Progenitor cell of endocrine pancreas (in vitro differentiated cells): Measurements from ENCODE around the gene NT5C2. TPM values are rescaled to one million over a fixed set of nuclear protein-coding genes. Genes with fewer than 3 reads are reported as not detected.
A peak's percentile ranks its signal among the peaks of the same experiment; 100 is the strongest.

Experiments used
- DNase-seq: peaks from one replicate; pipeline ENCODE4 v3.0.0; 2021; ENCODE audit warnings: low spot score; ENCODE audit not compliant: unreplicated experiment
- H3K27ac Mint-ChIP-seq: 2 replicates; pipeline ENCODE4 v1.8.0; 2021; ENCODE audit warnings: mild to moderate bottlenecking, moderate library complexity, mixed read lengths
- H3K27me3 Mint-ChIP-seq: 2 replicates; pipeline ENCODE4 v1.8.0; 2021; ENCODE audit warnings: mixed read lengths
- H3K36me3 Mint-ChIP-seq: 2 replicates; pipeline ENCODE4 v1.8.0; 2022; ENCODE audit warnings: mixed read lengths; ENCODE audit not compliant: insufficient read depth
- H3K4me1 Mint-ChIP-seq: 2 replicates; pipeline ENCODE4 v1.8.0; 2021; ENCODE audit warnings: low read depth, mixed read lengths
- H3K4me3 Mint-ChIP-seq: 2 replicates; pipeline ENCODE4 v1.8.0; 2021; ENCODE audit warnings: low read depth, mild to moderate bottlenecking, moderate library complexity, mixed read lengths
- H3K9me3 Mint-ChIP-seq: 2 replicates; pipeline ENCODE4 v1.8.0; 2021; ENCODE audit warnings: low read depth, mixed read lengths
- total RNA-seq: library from RNA; stranded (reverse); gene quantifications from 2 replicates; pipeline ENCODE4 v1.2.1, GENCODE V29; 2021
- TF ChIP-seq, protein P1 (sequence below): fragments of 200-600 bp; sonication (generic); IDR thresholded peaks from one replicate; pipeline ENCODE4 v1.5.0; 2021; ENCODE audit warnings: antibody characterized with exemption, mild to moderate bottlenecking; ENCODE audit not compliant: unreplicated experiment

NT5C2 gene
- total RNA-seq, 1 donor from 2014 or later, result 131 TPM

DNA sequence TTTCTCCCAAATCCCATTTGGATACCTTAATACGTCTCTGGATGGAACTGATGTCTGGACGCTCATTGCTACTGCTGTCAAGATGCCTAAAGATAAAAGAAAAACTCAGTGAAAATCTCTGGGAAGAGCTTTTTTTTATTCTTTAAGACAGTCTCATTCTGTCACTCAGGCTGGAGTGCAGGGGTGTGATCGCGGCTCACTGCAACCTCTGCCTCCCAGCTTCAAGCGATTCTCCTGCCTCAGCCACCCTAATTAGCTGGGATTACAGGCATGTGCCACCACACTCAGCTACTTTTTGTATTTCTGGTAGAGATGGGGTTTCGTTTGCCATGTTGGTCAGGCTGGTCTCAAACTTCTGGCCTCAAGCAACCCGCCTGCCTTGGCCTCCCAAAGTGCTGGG lies 102.2 kb downstream of the NT5C2 start:
- Mint-ChIP-seq H3K27me3 (no peaks in the 10 kb centered on the region), H3K36me3 (peaks cover 41% of the 10 kb centered on the region), H3K9me3 (no peaks in the 10 kb centered on the region), H3K4me1 (no peaks in the 10 kb centered on the region), H3K27ac (no peak overlapping the region), H3K4me3 (no peak overlapping the region)
- DNase-seq, result no peak
- TF ChIP-seq, protein P1, sequence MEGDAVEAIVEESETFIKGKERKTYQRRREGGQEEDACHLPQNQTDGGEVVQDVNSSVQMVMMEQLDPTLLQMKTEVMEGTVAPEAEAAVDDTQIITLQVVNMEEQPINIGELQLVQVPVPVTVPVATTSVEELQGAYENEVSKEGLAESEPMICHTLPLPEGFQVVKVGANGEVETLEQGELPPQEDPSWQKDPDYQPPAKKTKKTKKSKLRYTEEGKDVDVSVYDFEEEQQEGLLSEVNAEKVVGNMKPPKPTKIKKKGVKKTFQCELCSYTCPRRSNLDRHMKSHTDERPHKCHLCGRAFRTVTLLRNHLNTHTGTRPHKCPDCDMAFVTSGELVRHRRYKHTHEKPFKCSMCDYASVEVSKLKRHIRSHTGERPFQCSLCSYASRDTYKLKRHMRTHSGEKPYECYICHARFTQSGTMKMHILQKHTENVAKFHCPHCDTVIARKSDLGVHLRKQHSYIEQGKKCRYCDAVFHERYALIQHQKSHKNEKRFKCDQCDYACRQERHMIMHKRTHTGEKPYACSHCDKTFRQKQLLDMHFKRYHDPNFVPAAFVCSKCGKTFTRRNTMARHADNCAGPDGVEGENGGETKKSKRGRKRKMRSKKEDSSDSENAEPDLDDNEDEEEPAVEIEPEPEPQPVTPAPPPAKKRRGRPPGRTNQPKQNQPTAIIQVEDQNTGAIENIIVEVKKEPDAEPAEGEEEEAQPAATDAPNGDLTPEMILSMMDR, result no peak

- no peak for DNase-seq
These were observed 103.6 kb downstream of the NT5C2 start for GRCh38 chr10:103089493-103089892.

GRCh38 chr10:103086799-103087198 lies 106.3 kb downstream of the NT5C2 start:
- Mint-ChIP-seq H3K36me3 (peaks cover 33% of the 10 kb centered on the region), H3K9me3 (no peaks in the 10 kb centered on the region), H3K4me3 (no peak overlapping the region), H3K4me1 (no peaks in the 10 kb centered on the region), H3K27me3 (no peaks in the 10 kb centered on the region), H3K27ac (no peak overlapping the region)
- TF ChIP-seq, protein P1, result no peak
- no peak for DNase-seq

More at GRCh38 chr10:103089493-103089892, 103.6 kb downstream of the NT5C2 start:
- no peaks in the 10 kb centered on the region for H3K4me1 Mint-ChIP-seq
- peak overlapping the region; percentile 34 for H3K27ac Mint-ChIP-seq
- H3K36me3 Mint-ChIP-seq, result peaks cover 40% of the 10 kb centered on the region
- H3K9me3 Mint-ChIP-seq, result no peaks in the 10 kb centered on the region
- no peak overlapping the region for H3K4me3 Mint-ChIP-seq
- H3K27me3 Mint-ChIP-seq, result no peaks in the 10 kb centered on the region
- TF ChIP-seq, protein P1, result no peak

- Mint-ChIP-seq H3K9me3 (no peaks in the 10 kb centered on the region), H3K27ac (no peak overlapping the region), H3K27me3 (no peaks in the 10 kb centered on the region), H3K4me1 (no peaks in the 10 kb centered on the region), H3K4me3 (no peak overlapping the region), H3K36me3 (peaks cover 31% of the 10 kb centered on the region)
- no peak for DNase-seq
- TF ChIP-seq, protein P1, result no peak
These were observed 106.8 kb downstream of the NT5C2 start for GRCh38 chr10:103086261-103086660.

DNA sequence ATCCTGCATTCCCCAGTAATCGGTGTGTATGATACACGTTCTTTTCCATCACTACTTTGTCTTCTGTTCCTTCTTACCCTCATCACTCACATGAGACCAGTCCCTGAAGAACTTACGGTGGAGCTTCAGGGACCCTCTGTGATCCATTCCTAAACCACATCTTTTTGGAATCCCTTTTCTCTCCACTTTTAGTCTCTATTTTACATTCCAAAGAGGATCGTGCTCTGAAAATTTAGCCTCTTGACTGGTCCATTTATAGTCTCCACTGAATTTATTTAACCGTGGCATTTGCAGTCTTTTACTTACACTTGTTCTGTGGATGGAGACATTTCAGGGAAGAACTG lies 109.1 kb downstream of the NT5C2 start:
- H3K4me3 Mint-ChIP-seq, result no peak overlapping the region
- no peaks in the 10 kb centered on the region for H3K4me1 Mint-ChIP-seq
- no peaks in the 10 kb centered on the region for H3K9me3 Mint-ChIP-seq
- DNase-seq, result no peak
- H3K36me3 Mint-ChIP-seq, result peaks cover 17% of the 10 kb centered on the region
- TF ChIP-seq, protein P1, result no peak
- H3K27me3 Mint-ChIP-seq, result no peaks in the 10 kb centered on the region
- H3K27ac Mint-ChIP-seq, result no peak overlapping the region
